ENCODE measurements around the gene CACNG3.

Gene CACNG3

DNA sequence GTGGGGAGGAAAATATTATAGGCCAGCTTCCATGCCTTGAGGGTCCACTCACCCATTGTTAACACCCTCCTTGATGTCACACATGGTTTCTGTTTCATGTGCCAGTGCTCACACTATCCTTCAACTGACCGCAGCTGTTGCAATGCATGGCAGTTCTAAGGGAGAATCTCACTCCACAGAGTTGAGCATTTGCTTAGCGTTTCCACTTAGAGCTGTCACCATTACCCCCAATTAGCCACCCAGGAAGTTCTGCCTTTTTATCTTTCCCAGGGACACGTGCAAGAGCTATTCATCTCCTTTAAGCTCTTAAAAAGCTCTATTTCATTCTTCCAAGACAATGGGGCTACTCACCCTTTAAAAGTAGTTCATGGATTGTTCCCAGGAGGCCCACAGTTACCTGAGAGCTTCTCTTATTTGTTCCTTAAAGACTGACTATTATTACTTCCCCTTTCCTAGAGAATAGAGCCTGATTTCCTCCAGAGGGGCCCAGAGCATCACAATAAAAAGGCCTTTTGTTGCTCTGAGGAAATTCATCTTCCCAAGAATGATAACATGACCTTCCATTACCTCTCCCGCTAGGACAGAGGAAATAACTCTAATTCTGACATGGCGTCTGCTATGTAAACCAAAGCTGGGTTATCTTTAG, 126.8 kb downstream of the CACNG3 start:
- WGBS, result 45% methylated on average over 5 of the region's 5 CpGs

DNA sequence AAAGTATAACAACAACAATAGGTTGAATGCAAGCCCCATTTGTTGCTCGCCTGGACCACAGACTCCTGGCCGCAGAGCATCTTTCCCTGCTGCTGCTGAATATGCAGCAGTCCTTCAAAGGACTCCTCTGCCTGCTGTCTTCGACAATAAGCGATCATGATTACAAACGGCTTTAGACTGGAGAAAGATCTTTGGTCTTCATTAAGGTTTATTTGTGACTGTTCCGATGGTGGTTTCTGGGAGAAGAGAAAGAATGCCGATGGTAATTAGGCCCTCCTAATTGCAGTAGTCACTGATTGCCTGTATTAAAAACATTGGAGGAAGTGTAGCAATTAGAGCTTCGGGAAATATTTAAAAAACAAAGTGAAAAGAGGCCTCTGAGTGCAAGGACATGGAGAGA, 138.2 kb downstream of the CACNG3 start:
- Histone ChIP-seq H3K36me3 (ENCODE audit: control insufficient read depth in 1 of 2, insufficient read depth in 2 of 2, low read depth in 1 of 2, low read length in 2 of 2) (no peaks in the 10 kb centered on the region), H3K27me3 (ENCODE audit: control insufficient read depth in 1 of 2, insufficient read depth in 1 of 2, low read length in 2 of 2) (no peaks in the 10 kb centered on the region), H2AFZ (ENCODE audit: low read depth, low read length) (no peak overlapping the region), H3K4me2 (ENCODE audit: low read length, poor library complexity, severe bottlenecking) (no peak overlapping the region), H3K4me1 (ENCODE audit: control insufficient read depth, insufficient read depth, low read depth, low read length) (no peaks in the 10 kb centered on the region), H2BK5ac (ENCODE audit: low read depth, low read length, poor library complexity, severe bottlenecking) (no peak overlapping the region), H2BK12ac (ENCODE audit: low read length in 2 of 2) (no peak overlapping the region), H3K9ac (ENCODE audit: low read length) (no peak overlapping the region), H3K27ac (ENCODE audit: low read length, poor library complexity, severe bottlenecking) (no peak overlapping the region), H2BK15ac (ENCODE audit: low read depth, poor library complexity, severe bottlenecking) (no peak overlapping the region), H3K4me3 (ENCODE audit: insufficient read depth in 1 of 2, low read depth in 1 of 2, low read length in 2 of 2) (no peak overlapping the region), H2BK120ac (ENCODE audit: low read depth, low read length) (no peak overlapping the region), H3K79me1 (replicated peaks; ENCODE audit: low read length, poor library complexity, severe bottlenecking) (no peaks in the 10 kb centered on the region), H3K9me3 (ENCODE audit: control insufficient read depth, low read length) (no peaks in the 10 kb centered on the region), H4K91ac (ENCODE audit: low read length) (no peak overlapping the region), H4K8ac (ENCODE audit: low read length) (no peak overlapping the region), H3K14ac (ENCODE audit: low read length in 2 of 2) (no peak overlapping the region), H3K18ac (ENCODE audit: low read depth in 1 of 2, low read length in 2 of 2) (no peak overlapping the region), H3K4ac (ENCODE audit: low read depth in 1 of 2, low read length in 2 of 2) (no peak overlapping the region), H2AK5ac (ENCODE audit: low read length, severe bottlenecking) (no peak overlapping the region), H3K23ac (ENCODE audit: low read length in 2 of 2) (no peak overlapping the region)
- WGBS, result 72% methylated on average over 8 of the region's 8 CpGs
- DNase-seq, result no peak

More for the DNA sequence above, 126.8 kb downstream of the CACNG3 start:
- Histone ChIP-seq H3K27me3 (ENCODE audit: control insufficient read depth in 1 of 2, insufficient read depth in 1 of 2, low read length in 2 of 2) (no peaks in the 10 kb centered on the region), H3K18ac (ENCODE audit: low read depth in 1 of 2, low read length in 2 of 2) (no peak overlapping the region), H3K79me1 (replicated peaks; ENCODE audit: low read length, poor library complexity, severe bottlenecking) (no peaks in the 10 kb centered on the region), H2BK12ac (ENCODE audit: low read length in 2 of 2) (no peak overlapping the region), H3K9ac (ENCODE audit: low read length) (no peak overlapping the region), H2AK5ac (ENCODE audit: low read length, severe bottlenecking) (no peak overlapping the region), H2BK15ac (ENCODE audit: low read depth, poor library complexity, severe bottlenecking) (no peak overlapping the region), H3K4me1 (ENCODE audit: control insufficient read depth, insufficient read depth, low read depth, low read length) (no peaks in the 10 kb centered on the region), H2BK5ac (ENCODE audit: low read depth, low read length, poor library complexity, severe bottlenecking) (no peak overlapping the region), H4K91ac (ENCODE audit: low read length) (no peak overlapping the region), H2BK120ac (ENCODE audit: low read depth, low read length) (no peak overlapping the region), H2AFZ (ENCODE audit: low read depth, low read length) (no peak overlapping the region), H3K4ac (ENCODE audit: low read depth in 1 of 2, low read length in 2 of 2) (no peak overlapping the region), H3K36me3 (ENCODE audit: control insufficient read depth in 1 of 2, insufficient read depth in 2 of 2, low read depth in 1 of 2, low read length in 2 of 2) (no peaks in the 10 kb centered on the region), H3K14ac (ENCODE audit: low read length in 2 of 2) (no peak overlapping the region), H3K4me3 (ENCODE audit: insufficient read depth in 1 of 2, low read depth in 1 of 2, low read length in 2 of 2) (no peak overlapping the region), H3K27ac (ENCODE audit: low read length, poor library complexity, severe bottlenecking) (no peak overlapping the region), H3K9me3 (ENCODE audit: control insufficient read depth, low read length) (peaks cover 10% of the 10 kb centered on the region), H4K8ac (ENCODE audit: low read length) (no peak overlapping the region), H3K4me2 (ENCODE audit: low read length, poor library complexity, severe bottlenecking) (no peak overlapping the region), H3K23ac (ENCODE audit: low read length in 2 of 2) (no peak overlapping the region)
- DNase-seq, result no peak

DNA sequence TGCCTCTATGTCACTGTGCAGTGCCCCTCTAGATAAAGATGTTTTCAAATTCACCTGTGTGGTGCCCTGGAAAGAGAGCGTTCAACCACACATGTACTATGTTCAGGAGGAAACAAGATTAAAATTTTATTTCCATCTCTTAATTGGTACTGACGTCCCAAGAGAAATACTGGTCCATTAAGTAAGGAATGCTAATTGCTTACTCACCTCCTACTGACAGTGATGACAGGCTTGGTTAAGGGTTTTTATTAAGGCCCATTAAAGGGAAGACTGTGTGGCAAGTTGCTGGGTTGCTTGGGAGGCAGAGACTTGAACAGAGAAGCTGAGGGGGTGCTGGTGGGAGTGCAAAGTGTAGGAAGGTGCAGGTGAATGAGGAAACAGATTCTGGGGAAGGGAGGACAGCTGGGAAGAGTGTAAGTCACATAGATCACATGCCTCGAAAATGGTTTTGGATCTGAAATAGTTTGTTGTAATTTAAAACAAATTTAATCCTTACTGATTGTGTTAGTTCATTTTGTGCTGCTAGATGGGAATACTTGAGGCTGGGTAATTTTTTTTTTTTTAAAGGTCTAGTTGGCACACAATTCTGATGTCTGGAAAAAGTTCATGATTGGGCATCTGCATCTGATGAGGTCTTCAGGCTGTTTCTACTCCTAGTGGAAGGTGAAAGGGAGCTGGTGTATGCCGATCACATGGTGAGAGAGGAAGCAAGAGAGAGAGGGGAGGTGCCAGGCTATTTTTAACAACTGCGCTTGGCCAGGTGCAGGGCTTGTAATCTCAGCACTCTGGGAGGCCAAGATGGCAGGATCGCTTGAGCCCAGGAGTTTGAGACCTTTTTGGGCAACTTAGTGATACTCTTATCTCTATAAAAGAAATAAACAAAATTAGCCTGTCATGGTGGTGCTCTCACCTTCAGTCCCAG, 140.5 kb downstream of the CACNG3 start:
- no peak overlapping the region for H2BK12ac ChIP-seq (ENCODE audit: low read length in 2 of 2)
- DNase-seq, result no peak
- H3K18ac ChIP-seq (ENCODE audit: low read depth in 1 of 2, low read length in 2 of 2), result no peak overlapping the region
- H2BK120ac ChIP-seq (ENCODE audit: low read depth, low read length), result no peak overlapping the region
- no peak overlapping the region for H3K27ac ChIP-seq (ENCODE audit: low read length, poor library complexity, severe bottlenecking)
- no peaks in the 10 kb centered on the region for H3K9me3 ChIP-seq (ENCODE audit: control insufficient read depth, low read length)
- H4K8ac ChIP-seq (ENCODE audit: low read length), result no peak overlapping the region
- H3K4me1 ChIP-seq (ENCODE audit: control insufficient read depth, insufficient read depth, low read depth, low read length), result no peaks in the 10 kb centered on the region
- no peak overlapping the region for H3K4ac ChIP-seq (ENCODE audit: low read depth in 1 of 2, low read length in 2 of 2)
- H2BK5ac ChIP-seq (ENCODE audit: low read depth, low read length, poor library complexity, severe bottlenecking), result no peak overlapping the region
- no peak overlapping the region for H2AFZ ChIP-seq (ENCODE audit: low read depth, low read length)
- no peak overlapping the region for H3K14ac ChIP-seq (ENCODE audit: low read length in 2 of 2)
- no peak overlapping the region for H4K91ac ChIP-seq (ENCODE audit: low read length)
- H3K4me2 ChIP-seq (ENCODE audit: low read length, poor library complexity, severe bottlenecking), result no peak overlapping the region
- no peak overlapping the region for H2AK5ac ChIP-seq (ENCODE audit: low read length, severe bottlenecking)
- H3K9ac ChIP-seq (ENCODE audit: low read length), result no peak overlapping the region
- H3K23ac ChIP-seq (ENCODE audit: low read length in 2 of 2), result no peak overlapping the region
- H3K36me3 ChIP-seq (ENCODE audit: control insufficient read depth in 1 of 2, insufficient read depth in 2 of 2, low read depth in 1 of 2, low read length in 2 of 2), result no peaks in the 10 kb centered on the region
- no peak overlapping the region for H3K4me3 ChIP-seq (ENCODE audit: insufficient read depth in 1 of 2, low read depth in 1 of 2, low read length in 2 of 2)
- WGBS, result 60% methylated on average over 4 of the region's 6 CpGs
- no peaks in the 10 kb centered on the region for H3K27me3 ChIP-seq (ENCODE audit: control insufficient read depth in 1 of 2, insufficient read depth in 1 of 2, low read length in 2 of 2)
- no peaks in the 10 kb centered on the region for H3K79me1 ChIP-seq (replicated peaks; ENCODE audit: low read length, poor library complexity, severe bottlenecking)
- no peak overlapping the region for H2BK15ac ChIP-seq (ENCODE audit: low read depth, poor library complexity, severe bottlenecking)

DNA sequence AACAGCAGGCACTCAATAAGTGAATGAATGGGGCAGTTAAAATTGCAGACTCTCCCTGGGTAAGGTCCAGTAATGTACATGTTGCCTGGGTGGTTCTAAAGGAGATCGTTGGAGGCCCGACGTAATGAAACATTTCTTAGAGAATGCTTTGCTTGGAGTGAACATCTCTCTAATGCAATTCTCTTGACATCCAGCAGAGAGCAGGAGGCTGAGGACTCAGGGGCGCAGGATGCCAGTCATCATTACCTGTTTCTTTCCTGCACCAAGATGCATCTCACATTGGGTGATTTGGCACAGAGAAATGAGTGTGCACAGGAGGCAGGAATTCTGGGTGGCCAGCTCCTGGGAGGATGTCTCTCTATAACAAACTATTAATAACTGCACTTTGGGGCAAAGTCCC, 152.9 kb downstream of the CACNG3 start:
- 74% methylated on average over 4 of the region's 4 CpGs for WGBS
- H2BK12ac ChIP-seq (ENCODE audit: low read length in 2 of 2), result no peak overlapping the region
- no peaks in the 10 kb centered on the region for H3K27me3 ChIP-seq (ENCODE audit: control insufficient read depth in 1 of 2, insufficient read depth in 1 of 2, low read length in 2 of 2)

More for the DNA sequence above, 152.9 kb downstream of the CACNG3 start:
- no peak overlapping the region for H3K27ac ChIP-seq (ENCODE audit: low read length, poor library complexity, severe bottlenecking)
- H3K36me3 ChIP-seq (ENCODE audit: control insufficient read depth in 1 of 2, insufficient read depth in 2 of 2, low read depth in 1 of 2, low read length in 2 of 2), result no peaks in the 10 kb centered on the region
- H4K8ac ChIP-seq (ENCODE audit: low read length), result no peak overlapping the region
- no peaks in the 10 kb centered on the region for H3K9me3 ChIP-seq (ENCODE audit: control insufficient read depth, low read length)
- no peak overlapping the region for H4K91ac ChIP-seq (ENCODE audit: low read length)
- no peak overlapping the region for H2AFZ ChIP-seq (ENCODE audit: low read depth, low read length)
- H3K18ac ChIP-seq (ENCODE audit: low read depth in 1 of 2, low read length in 2 of 2), result no peak overlapping the region
- H3K23ac ChIP-seq (ENCODE audit: low read length in 2 of 2), result no peak overlapping the region
- no peak for DNase-seq
- H3K79me1 ChIP-seq (replicated peaks; ENCODE audit: low read length, poor library complexity, severe bottlenecking), result no peaks in the 10 kb centered on the region
- H2AK5ac ChIP-seq (ENCODE audit: low read length, severe bottlenecking), result no peak overlapping the region
- H3K4me3 ChIP-seq (ENCODE audit: insufficient read depth in 1 of 2, low read depth in 1 of 2, low read length in 2 of 2), result no peak overlapping the region
- no peak overlapping the region for H2BK15ac ChIP-seq (ENCODE audit: low read depth, poor library complexity, severe bottlenecking)
- no peak overlapping the region for H3K4me2 ChIP-seq (ENCODE audit: low read length, poor library complexity, severe bottlenecking)
- H3K4me1 ChIP-seq (ENCODE audit: control insufficient read depth, insufficient read depth, low read depth, low read length), result no peaks in the 10 kb centered on the region
- no peak overlapping the region for H3K4ac ChIP-seq (ENCODE audit: low read depth in 1 of 2, low read length in 2 of 2)
- H3K14ac ChIP-seq (ENCODE audit: low read length in 2 of 2), result no peak overlapping the region
- H3K9ac ChIP-seq (ENCODE audit: low read length), result no peak overlapping the region
- no peak overlapping the region for H2BK120ac ChIP-seq (ENCODE audit: low read depth, low read length)
- no peak overlapping the region for H2BK5ac ChIP-seq (ENCODE audit: low read depth, low read length, poor library complexity, severe bottlenecking)
